A549 (cell line): ENCODE results near the gene C2CD2. TPM values are rescaled to one million over a fixed set of nuclear protein-coding genes. Genes with fewer than 3 reads are reported as not detected.

ENCODE experiments used
- ATAC-seq, 2 experiments: fragments of 200-7000 bp in 1 of 2; fragments of >200 bp in 1 of 2; cut with Nextera tagmentation in 1 of 2; cut with Tn5 transposase in 1 of 2; 3 replicates each; pipeline versions ENCODE4 v1.8.0 to v1.9.1; 2018 to 2020; ENCODE audit warnings: mild to moderate bottlenecking in 1 of 2, moderate library complexity in 1 of 2
- CTCF ChIA-PET: fragments of 300-600 bp; sonication (Branson Sonifier 250); formaldehyde crosslinking; extraction: SDS; loops from one replicate; lab custom pipeline; 2021; ENCODE audit warnings: antibody characterized with exemption, inconsistent platforms; lab: Yijun Ruan, JAX
- POLR2A ChIA-PET: fragments of 350-600 bp; formaldehyde crosslinking; extraction: SDS; loops from one replicate; lab custom pipeline; 2021; ENCODE audit warnings: antibody characterized with exemption, inconsistent platforms; lab: Yijun Ruan, JAX
- DNase-seq, 2 experiments: peaks; one replicate each; pipeline versions ENCODE4 v3.0.0 to v3.0.0-alpha.2; 2011 to 2016; ENCODE audit warnings: low read depth in 1 of 2, low spot score in 1 of 2
- FAIRE-seq: peaks from 2 replicates; lab custom pipeline; 2011; peaks lifted over from hg19 to GRCh38; lab: Jason Lieb, UNC
- H3K27ac ChIP-seq, 2 experiments: fragments of >200 bp; sonication (Bioruptor Twin); formaldehyde crosslinking; 3 replicates each; pipeline ENCODE4 v1.5.1; 2016 to 2017
- H3K4me1 ChIP-seq: fragments of >200 bp; sonication (Bioruptor Twin); formaldehyde crosslinking; 3 replicates; pipeline ENCODE4 v1.6.1; 2016
- H3K4me2 ChIP-seq: fragments of >200 bp; sonication (Bioruptor Twin); formaldehyde crosslinking; 3 replicates; pipeline ENCODE4 v1.6.1; 2016
- H3K4me3 ChIP-seq: fragments of >200 bp; sonication (Bioruptor Twin); formaldehyde crosslinking; 3 replicates; pipeline ENCODE4 v1.5.1; 2016
- H3K9me3 ChIP-seq: fragments of >200 bp; sonication (Bioruptor Twin); formaldehyde crosslinking; 3 replicates; pipeline ENCODE4 v1.6.1; 2016
- BHLHE40 ChIP-seq: IDR thresholded peaks from 2 replicates; pipeline ENCODE4 v1.6.1; 2012; ENCODE audit warnings: low read depth, low read length, inconsistent platforms
- CBX2 ChIP-seq: fragments of 200-600 bp; sonication (generic); IDR thresholded peaks from 2 replicates; pipeline ENCODE4 v1.6.1; 2016; ENCODE audit warnings: low read depth, mild to moderate bottlenecking, borderline replicate concordance
- CEBPB ChIP-seq, 2 experiments: fragments of >200 bp in 1 of 2; sonication (Bioruptor Twin) in 1 of 2; formaldehyde crosslinking in 1 of 2; IDR thresholded peaks; 2 replicates each; pipeline ENCODE4 v1.6.1; 2012 to 2016
- CHD2 ChIP-seq: fragments of 150-350 bp; IDR thresholded peaks from 2 replicates; pipeline ENCODE4 v1.6.1; 2014; ENCODE audit warnings: low read length; ENCODE audit not compliant: partially characterized antibody
- EHMT2 ChIP-seq: fragments of 200-600 bp; sonication (generic); IDR thresholded peaks from 2 replicates; pipeline ENCODE4 v1.6.1; 2016; ENCODE audit warnings: antibody characterized with exemption, low read depth, mild to moderate bottlenecking, moderate library complexity
- ESRRA ChIP-seq: fragments of 150-350 bp; IDR thresholded peaks from 2 replicates; pipeline ENCODE4 v1.6.1; 2014; ENCODE audit warnings: mild to moderate bottlenecking, low read length, borderline replicate concordance
- JUN ChIP-seq, 2 experiments: fragments of >200 bp; sonication (Bioruptor Twin); formaldehyde crosslinking; IDR thresholded peaks; 2 replicates in 1 of 2; 3 replicates in 1 of 2; pipeline ENCODE4 v1.6.1; 2016 to 2017
- KDM5A ChIP-seq: fragments of 200-600 bp; sonication (generic); IDR thresholded peaks from 2 replicates; pipeline ENCODE4 v1.6.1; 2016; ENCODE audit warnings: antibody characterized with exemption, mild to moderate bottlenecking
- MAFK ChIP-seq: fragments of 450-650 bp; IDR thresholded peaks from 2 replicates; pipeline ENCODE4 v1.6.1; 2014; ENCODE audit not compliant: partially characterized antibody
- MYC ChIP-seq: IDR thresholded peaks from 2 replicates; pipeline ENCODE4 v1.6.1; 2012; ENCODE audit warnings: mild to moderate bottlenecking, inconsistent platforms, low read length, improper control_type of control experiment, borderline replicate concordance
- NFE2L2 ChIP-seq: fragments of 150-350 bp; conservative IDR thresholded peaks from 2 replicates; pipeline ENCODE4 v1.6.1; 2014; ENCODE audit warnings: low read length
- NR3C1 ChIP-seq: fragments of >200 bp; sonication (Bioruptor Twin); formaldehyde crosslinking; IDR thresholded peaks from 3 replicates; pipeline ENCODE4 v1.6.1; 2017
- POLR2A ChIP-seq: IDR thresholded peaks from 2 replicates; pipeline ENCODE4 v1.6.1; 2012; ENCODE audit warnings: mild to moderate bottlenecking, low read length
- RARB ChIP-seq: fragments of 250-450 bp; sonication (Bioruptor Pico); IDR thresholded peaks from 2 replicates; pipeline ENCODE4 v1.8.0; 2021; ENCODE audit warnings: mild to moderate bottlenecking, moderate library complexity
- RCOR1 ChIP-seq: fragments of 150-350 bp; IDR thresholded peaks from 2 replicates; pipeline ENCODE4 v1.6.1; 2014; ENCODE audit warnings: antibody characterized with exemption, low read length, low read depth
- TP53 ChIP-seq: fragments of 250-450 bp; sonication (Bioruptor Pico); IDR thresholded peaks from 2 replicates; pipeline ENCODE4 v1.5.0; 2021; ENCODE audit warnings: mild to moderate bottlenecking, moderate library complexity
- ZNF302 ChIP-seq: fragments of 250-450 bp; sonication (Bioruptor Pico); IDR thresholded peaks from 2 replicates; pipeline ENCODE4 v1.9.0; 2021; ENCODE audit warnings: inconsistent platforms, mild to moderate bottlenecking, moderate library complexity
- ZSCAN20 ChIP-seq: fragments of 250-450 bp; sonication (Bioruptor Pico); IDR thresholded peaks from 2 replicates; pipeline ENCODE4 v1.8.0; 2022; ENCODE audit warnings: mild to moderate bottlenecking, moderate library complexity
- WGBS: methylation state at CpG from one replicate; pipeline ENCODE4 v1.1.6; 2017; ENCODE audit errors: missing lambda C conversion rate; 5-methylcytosine and 5-hydroxymethylcytosine counted together
- polyA plus RNA-seq, 4 experiments: library from polyadenylated mRNA; depleted of rRNA in 3 of 4; stranded (reverse); fragments of >200 nt; fragmentation: RNase III in 1 of 4; extraction: RNeasy Plus Mini Kit Qiagen cat#74134 plus additional on column Dnase treatment in 1 of 4; gene quantifications; 2 replicates in 3 of 4; 3 replicates in 1 of 4; pipeline ENCODE4 v1.2.3, GENCODE V29; 2011 to 2017
- TF ChIP-seq, protein P1 (sequence below): fragments of >200 bp; sonication (Bioruptor Twin); formaldehyde crosslinking; IDR thresholded peaks from 3 replicates; pipeline ENCODE4 v1.6.1; 2016
- TF ChIP-seq, protein P2 (sequence below): IDR thresholded peaks from 2 replicates; pipeline ENCODE4 v1.6.1; 2012; ENCODE audit warnings: low read depth, borderline replicate concordance

Gene C2CD2
- polyA plus RNA-seq, 2 of the 4 experiments (the other 2 are of a cell fraction): 7.0 to 13.5 TPM

DNA sequence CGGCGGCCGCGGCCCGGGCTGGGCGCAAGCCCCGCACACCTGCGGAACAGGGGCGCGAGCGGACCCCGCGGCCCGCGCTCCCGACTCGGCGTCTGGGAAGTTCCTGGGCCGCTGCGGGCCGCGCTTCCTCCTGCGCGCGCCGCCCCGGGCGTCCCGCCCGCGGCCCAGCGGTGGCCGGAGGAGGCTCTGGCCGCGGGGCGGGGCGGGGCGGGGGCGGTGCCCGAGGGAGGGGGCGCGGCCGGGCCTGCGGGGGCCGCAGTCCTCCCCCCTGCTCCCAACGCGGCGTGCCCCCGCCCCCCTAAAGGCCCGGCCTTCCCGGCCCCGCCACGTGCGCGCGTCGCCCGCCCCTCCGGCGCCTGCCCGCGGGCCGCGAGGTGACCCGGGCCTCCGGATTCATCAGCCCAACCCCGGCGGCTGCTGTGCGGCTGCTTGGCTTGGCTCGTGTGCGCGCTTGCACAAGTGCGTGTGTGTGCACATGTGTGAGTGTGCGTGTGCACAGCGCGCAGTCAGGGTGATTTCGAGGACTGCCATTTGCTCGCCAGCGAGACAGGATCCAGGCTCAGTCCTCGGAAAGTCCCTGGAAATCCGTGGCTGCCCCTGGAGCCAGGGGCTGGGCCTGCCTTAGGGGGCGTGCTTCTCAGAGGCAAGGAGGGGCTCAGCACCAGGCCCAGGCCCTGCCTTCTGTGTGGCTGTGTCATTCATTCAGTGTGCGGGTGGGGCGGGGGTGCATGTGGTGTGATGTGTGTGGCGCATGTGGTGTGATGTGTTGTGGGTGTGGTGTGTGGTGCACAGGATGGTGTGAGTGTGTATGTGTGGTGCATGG, at the start of gene C2CD2 (continued):
- TF ChIP-seq, protein P1, sequence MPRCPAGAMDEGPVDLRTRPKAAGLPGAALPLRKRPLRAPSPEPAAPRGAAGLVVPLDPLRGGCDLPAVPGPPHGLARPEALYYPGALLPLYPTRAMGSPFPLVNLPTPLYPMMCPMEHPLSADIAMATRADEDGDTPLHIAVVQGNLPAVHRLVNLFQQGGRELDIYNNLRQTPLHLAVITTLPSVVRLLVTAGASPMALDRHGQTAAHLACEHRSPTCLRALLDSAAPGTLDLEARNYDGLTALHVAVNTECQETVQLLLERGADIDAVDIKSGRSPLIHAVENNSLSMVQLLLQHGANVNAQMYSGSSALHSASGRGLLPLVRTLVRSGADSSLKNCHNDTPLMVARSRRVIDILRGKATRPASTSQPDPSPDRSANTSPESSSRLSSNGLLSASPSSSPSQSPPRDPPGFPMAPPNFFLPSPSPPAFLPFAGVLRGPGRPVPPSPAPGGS: no peak
- TF ChIP-seq JUN (IDR thresholded peaks at IDR 0.05): 0 out of 5 replicates have a peak, but pooled peaks have one; percentile 23 to 48
- TF ChIP-seq CEBPB (IDR thresholded peaks at IDR 0.05): no peak
- no peak for TF ChIP-seq NFE2L2
- TF ChIP-seq MYC: peak; percentile 35; the same call in 1 of the 2 replicates
- no peak for TF ChIP-seq ZSCAN20 (CRISPR knock-in tag)
- TF ChIP-seq CBX2: no peak
- TF ChIP-seq CHD2: no peak

DNA sequence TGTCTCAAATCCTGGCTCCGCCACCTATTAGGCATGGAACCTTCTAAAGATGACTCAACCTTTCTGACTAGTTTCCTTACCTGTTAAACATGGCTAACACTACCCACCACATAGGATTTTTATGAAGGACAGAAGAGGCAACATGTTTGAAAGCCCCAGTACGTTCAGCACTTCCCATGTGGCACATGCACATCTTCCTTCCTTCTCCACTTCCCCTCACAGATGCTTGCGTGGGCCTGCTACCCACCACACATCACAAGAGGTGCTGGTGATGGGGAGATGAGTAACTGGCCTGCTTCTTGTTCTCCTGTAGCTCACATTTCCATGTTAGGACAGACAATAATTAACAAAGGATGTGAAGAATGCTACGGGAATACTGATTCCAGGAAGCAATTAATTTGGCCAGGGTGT, 49.2 kb upstream of the C2CD2 start:
- no peak for TF ChIP-seq POLR2A
- TF ChIP-seq BHLHE40: no peak
- no peak for TF ChIP-seq CEBPB (IDR thresholded peaks at IDR 0.05)
- TF ChIP-seq RARB (CRISPR knock-in tag): no peak
- TF ChIP-seq, protein P2, sequence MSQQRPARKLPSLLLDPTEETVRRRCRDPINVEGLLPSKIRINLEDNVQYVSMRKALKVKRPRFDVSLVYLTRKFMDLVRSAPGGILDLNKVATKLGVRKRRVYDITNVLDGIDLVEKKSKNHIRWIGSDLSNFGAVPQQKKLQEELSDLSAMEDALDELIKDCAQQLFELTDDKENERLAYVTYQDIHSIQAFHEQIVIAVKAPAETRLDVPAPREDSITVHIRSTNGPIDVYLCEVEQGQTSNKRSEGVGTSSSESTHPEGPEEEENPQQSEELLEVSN: no peak
- TF ChIP-seq ZNF302 (CRISPR knock-in tag): no peak
- no peak for TF ChIP-seq NR3C1
- TF ChIP-seq KDM5A: no peak
- TF ChIP-seq CHD2: no peak
- no peak for TF ChIP-seq MAFK
- TF ChIP-seq TP53 (CRISPR knock-in tag): no peak
- no peak overlapping the region for H3K4me3 ChIP-seq
- ATAC-seq (no peak), FAIRE-seq (no peak), DNase-seq (no peak)
- peaks cover 9% of the 10 kb centered on the region; the same call in 2 of the 3 replicates for H3K4me1 ChIP-seq
- H3K4me2 ChIP-seq: 0 out of 3 replicates have a peak overlapping the region, but pooled peaks have one; percentile 5
- H3K9me3 ChIP-seq: no peaks in the 10 kb centered on the region
- no peak overlapping the region for H3K27ac ChIP-seq
- POLR2A ChIA-PET: no interaction called here
- WGBS: 86% methylated on average over 4 of the region's 4 CpGs
- CTCF ChIA-PET: interaction anchor here (1.2 to 1.5 kb wide), 2 partner anchors 12 to 104 kb away, joined by 4 to 6 read pairs; no protein-coding TSS in a partner anchor

DNA sequence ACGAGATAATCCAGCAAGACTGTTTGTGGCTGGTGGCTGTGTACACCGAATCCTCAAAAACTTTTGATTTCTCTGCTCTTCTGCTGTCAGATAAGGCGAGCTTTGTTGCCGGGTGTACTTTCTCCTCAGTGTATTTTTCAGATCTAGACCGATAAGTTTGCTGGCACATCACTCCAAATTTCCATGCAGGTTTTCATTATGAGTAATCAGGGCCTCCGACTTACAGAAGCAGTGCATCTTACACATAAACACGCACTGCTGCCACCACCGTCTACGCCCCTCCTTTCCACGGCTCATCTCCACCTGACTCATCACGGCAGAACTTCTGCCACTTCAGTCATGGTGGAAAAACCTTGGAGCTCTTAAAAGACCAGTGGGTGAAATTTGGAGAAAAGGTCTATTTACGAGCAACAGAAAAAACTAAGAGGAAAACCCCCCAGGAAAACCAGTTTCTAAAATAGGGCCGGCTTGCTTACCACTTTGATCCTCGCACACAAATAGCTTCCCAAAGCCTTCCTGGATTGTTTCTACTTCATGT, 48.7 kb upstream of the C2CD2 start:
- POLR2A ChIA-PET: no interaction called here
- no peak for TF ChIP-seq CHD2
- TF ChIP-seq ESRRA: no peak
- TF ChIP-seq EHMT2: no peak
- TF ChIP-seq RCOR1: no peak
- Histone ChIP-seq H3K4me2 (0 out of 3 replicates have a peak overlapping the region, but pooled peaks have one; percentile 5), H3K9me3 (no peaks in the 10 kb centered on the region), H3K4me1 (peaks cover 9% of the 10 kb centered on the region; the same call in 2 of the 3 replicates), H3K4me3 (no peak overlapping the region), H3K27ac (no peak overlapping the region)
- DNase-seq: peak in 1 of 2 experiments; percentile 16
- CTCF ChIA-PET: interaction anchor here (1.2 to 1.5 kb wide), 2 partner anchors 11 to 104 kb away, joined by 4 to 6 read pairs; no protein-coding TSS in a partner anchor
- no peak for FAIRE-seq
- WGBS: 60% methylated on average over 14 of the region's 14 CpGs
- peak in 1 of 2 experiments; percentile 34; a peak in 1 of 6 replicates for ATAC-seq
